HUES6 (cell line): ENCODE results near the gene PSD.

Source experiments
- H3K27ac ChIP-seq: 2 replicates; pipeline ENCODE4 v1.7.0; 2013; ENCODE audit warnings: low read depth, mild to moderate bottlenecking, low read length, inconsistent platforms
- H3K27me3 ChIP-seq: 2 replicates; pipeline ENCODE4 v1.6.1; 2013; ENCODE audit warnings: low read length; ENCODE audit not compliant: control insufficient read depth, insufficient read depth
- H3K36me3 ChIP-seq: 2 replicates; pipeline ENCODE4 v1.6.1; 2013; ENCODE audit warnings: low read length; ENCODE audit not compliant: control insufficient read depth, insufficient read depth
- H3K4me1 ChIP-seq: 2 replicates; pipeline ENCODE4 v1.6.1; 2013; ENCODE audit warnings: low read length; ENCODE audit not compliant: control insufficient read depth, insufficient read depth
- H3K4me3 ChIP-seq: 2 replicates; pipeline ENCODE4 v1.5.1; 2013; ENCODE audit warnings: low read depth, low read length
- H3K9ac ChIP-seq: one replicate; pipeline ENCODE4 v1.6.1; 2013; ENCODE audit warnings: mild to moderate bottlenecking, low read length
- H3K9me3 ChIP-seq: 2 replicates; pipeline ENCODE4 v1.6.1; 2013; ENCODE audit warnings: low read depth, low read length; ENCODE audit not compliant: control insufficient read depth, insufficient read depth

Gene PSD

GRCh38 chr10:102409604-102410428 is 8.8 kb downstream of the PSD start:
- peak overlapping the region; percentile 61 for H3K4me3 ChIP-seq

DNA sequence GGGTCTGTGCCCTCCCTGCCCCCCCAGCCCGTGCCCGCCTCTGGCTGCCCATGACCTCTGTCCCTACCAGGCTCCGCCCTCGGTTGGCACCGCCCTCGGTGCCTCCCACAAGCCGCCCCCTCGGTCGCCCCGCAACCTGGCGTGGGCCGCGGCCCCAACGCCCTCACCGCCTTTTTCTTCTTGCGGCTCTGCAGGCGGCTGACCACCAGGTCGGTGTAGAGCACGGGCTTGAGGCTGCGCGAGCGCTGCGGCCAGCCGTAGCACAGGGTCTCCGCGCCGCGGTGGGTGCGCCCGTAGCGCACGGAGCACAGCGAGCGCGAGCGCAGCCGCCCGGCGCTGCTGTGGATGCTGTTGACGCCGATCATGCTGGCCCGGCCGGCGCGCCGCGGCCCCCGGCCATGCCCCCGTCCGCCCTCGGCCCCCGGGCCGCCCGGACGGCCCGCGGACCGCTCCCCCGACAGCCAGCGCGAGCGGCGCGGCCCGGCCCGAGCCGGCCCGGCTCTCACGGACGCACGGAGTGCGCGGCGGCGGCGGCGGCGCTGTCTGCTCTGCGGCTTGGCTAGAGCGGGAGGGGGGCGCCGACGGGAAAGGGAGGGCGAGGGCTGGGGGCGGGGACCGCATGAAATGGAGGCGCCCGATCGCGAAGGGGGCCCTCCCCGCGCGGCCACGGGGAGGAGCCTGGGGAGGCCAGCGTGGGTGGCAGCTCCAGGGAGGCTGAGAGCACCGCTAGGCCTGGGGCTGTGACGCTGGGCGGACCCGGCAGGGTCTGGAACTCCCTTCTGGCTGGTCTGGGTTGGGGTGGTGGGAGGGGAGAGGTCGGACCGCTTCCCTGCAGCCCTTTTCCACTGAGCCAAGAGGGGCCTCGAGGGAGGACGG is 9.6 kb downstream of the PSD start:
- peak overlapping the region; percentile 67 for H3K4me3 ChIP-seq
- H3K9ac ChIP-seq = no peak overlapping the region
- no peaks in the 10 kb centered on the region for H3K9me3 ChIP-seq
- no peaks in the 10 kb centered on the region for H3K36me3 ChIP-seq
- H3K27ac ChIP-seq = no peak overlapping the region
- peaks cover 21% of the 10 kb centered on the region for H3K4me1 ChIP-seq
- H3K27me3 ChIP-seq = peaks cover 78% of the 10 kb centered on the region

More at GRCh38 chr10:102409604-102410428, 8.8 kb downstream of the PSD start:
- no peaks in the 10 kb centered on the region for H3K36me3 ChIP-seq
- peaks cover 83% of the 10 kb centered on the region for H3K27me3 ChIP-seq
- H3K4me1 ChIP-seq = peaks cover 21% of the 10 kb centered on the region
- H3K27ac ChIP-seq = no peak overlapping the region
- H3K9me3 ChIP-seq = no peaks in the 10 kb centered on the region
- peak overlapping the region; percentile 51 for H3K9ac ChIP-seq

DNA sequence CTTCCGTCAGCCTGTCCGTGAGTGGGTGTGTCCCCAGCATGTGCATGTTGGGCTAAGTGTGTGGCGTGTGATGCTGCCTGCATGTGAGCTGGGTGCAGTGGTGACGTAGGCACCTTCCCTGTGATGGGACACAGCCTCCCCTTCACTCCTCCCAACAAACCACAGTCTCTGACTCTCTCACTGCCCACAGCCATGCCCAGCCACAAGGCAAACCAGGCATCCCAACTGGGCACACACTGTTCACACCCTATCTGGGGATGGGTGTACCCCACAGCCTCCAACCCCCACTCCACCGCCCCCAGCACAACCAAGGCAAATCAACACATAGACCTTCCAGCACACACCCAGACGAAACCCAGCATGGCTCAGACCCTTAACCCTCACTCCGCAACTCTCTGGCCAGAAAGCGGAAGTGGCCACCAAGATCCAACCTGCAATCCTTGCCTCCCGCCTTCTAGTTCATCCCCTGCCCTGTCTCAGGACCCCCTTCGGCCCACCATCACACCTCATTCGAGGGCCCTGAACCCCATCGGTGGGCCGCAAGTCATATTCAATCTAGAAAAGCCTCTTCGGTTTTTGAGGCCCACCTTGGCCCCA is 10.4 kb downstream of the PSD start:
- peaks cover 21% of the 10 kb centered on the region for H3K4me1 ChIP-seq
- no peak overlapping the region for H3K9ac ChIP-seq
- no peaks in the 10 kb centered on the region for H3K9me3 ChIP-seq
- H3K36me3 ChIP-seq = no peaks in the 10 kb centered on the region; the same call in 1 of the 2 replicates
- H3K27ac ChIP-seq = no peak overlapping the region
- H3K4me3 ChIP-seq = peak overlapping the region; percentile 67
- peaks cover 73% of the 10 kb centered on the region for H3K27me3 ChIP-seq

GRCh38 chr10:102407425-102408130 is 11.0 kb downstream of the PSD start:
- Histone ChIP-seq H3K9me3 (no peaks in the 10 kb centered on the region), H3K36me3 (no peaks in the 10 kb centered on the region; the same call in 1 of the 2 replicates), H3K4me3 (no peak overlapping the region), H3K27me3 (peaks cover 66% of the 10 kb centered on the region), H3K4me1 (peaks cover 21% of the 10 kb centered on the region), H3K27ac (no peak overlapping the region), H3K9ac (no peak overlapping the region)

- peaks cover 21% of the 10 kb centered on the region for H3K4me1 ChIP-seq
- H3K4me3 ChIP-seq = no peak overlapping the region
- peaks cover 5% of the 10 kb centered on the region for H3K36me3 ChIP-seq
- no peak overlapping the region for H3K27ac ChIP-seq
- H3K9ac ChIP-seq = no peak overlapping the region
- peaks cover 59% of the 10 kb centered on the region for H3K27me3 ChIP-seq
- H3K9me3 ChIP-seq = no peaks in the 10 kb centered on the region
Measured at GRCh38 chr10:102406815-102407214, 11.8 kb downstream of the PSD start.

DNA sequence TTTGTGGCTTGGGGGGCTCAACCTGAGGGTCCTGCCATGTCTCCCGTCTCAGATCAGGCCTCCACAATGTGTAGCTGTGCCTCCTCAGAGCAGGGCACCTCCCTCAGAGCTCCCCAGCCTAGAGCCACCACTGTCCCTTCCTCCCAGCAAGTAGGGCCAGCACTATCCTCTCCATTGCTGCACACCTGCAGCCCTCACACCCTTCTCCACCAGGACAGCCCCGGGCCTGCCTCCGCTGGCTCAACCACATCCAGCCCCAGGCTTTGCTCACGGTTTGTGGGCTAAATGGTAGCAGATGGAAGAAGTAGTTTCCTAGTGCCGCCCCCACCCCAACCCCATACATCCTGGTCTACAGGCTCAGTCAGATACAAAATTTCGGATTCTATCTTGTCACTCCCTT is 13.0 kb downstream of the PSD start:
- Histone ChIP-seq H3K36me3 (peaks cover 14% of the 10 kb centered on the region), H3K4me1 (peaks cover 21% of the 10 kb centered on the region), H3K27ac (no peak overlapping the region), H3K4me3 (no peak overlapping the region), H3K9ac (no peak overlapping the region), H3K27me3 (peaks cover 47% of the 10 kb centered on the region), H3K9me3 (no peaks in the 10 kb centered on the region)

DNA sequence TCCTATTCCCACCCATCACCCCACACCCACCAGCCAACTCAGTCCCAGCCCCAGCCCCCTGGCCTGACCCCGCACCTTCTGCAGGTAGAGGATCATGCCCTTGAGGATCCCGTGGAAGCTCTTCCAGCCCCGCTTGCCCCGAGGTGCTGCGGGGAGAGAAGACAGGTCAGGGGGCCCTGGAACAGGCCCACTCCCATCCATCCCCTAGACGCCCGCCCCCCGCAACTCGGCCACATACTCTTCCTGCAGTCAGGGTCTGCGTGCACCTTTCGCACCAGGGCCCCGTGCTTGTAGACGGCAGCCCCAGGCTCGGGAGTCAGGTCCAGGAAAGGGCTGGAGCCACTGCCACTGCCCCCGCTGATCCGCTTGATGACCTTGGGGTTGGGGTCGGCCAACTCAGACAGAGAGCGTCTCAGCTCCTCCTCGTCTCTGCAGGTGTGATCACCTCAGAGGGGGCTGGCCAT is 13.4 kb downstream of the PSD start:
- Histone ChIP-seq H3K9me3 (no peaks in the 10 kb centered on the region), H3K4me3 (no peak overlapping the region), H3K9ac (no peak overlapping the region), H3K27ac (no peak overlapping the region), H3K4me1 (peaks cover 21% of the 10 kb centered on the region), H3K27me3 (peaks cover 46% of the 10 kb centered on the region), H3K36me3 (peaks cover 18% of the 10 kb centered on the region)

GRCh38 chr10:102404361-102405107 is 14.1 kb downstream of the PSD start:
- H3K9me3 ChIP-seq = no peaks in the 10 kb centered on the region
- H3K27ac ChIP-seq = no peak overlapping the region

GRCh38 chr10:102403115-102403514 is 15.5 kb downstream of the PSD start:
- Histone ChIP-seq H3K27ac (no peak overlapping the region), H3K4me1 (peaks cover 17% of the 10 kb centered on the region), H3K9me3 (no peaks in the 10 kb centered on the region), H3K36me3 (peaks cover 22% of the 10 kb centered on the region), H3K9ac (no peak overlapping the region), H3K27me3 (peaks cover 31% of the 10 kb centered on the region), H3K4me3 (no peak overlapping the region)

More at GRCh38 chr10:102404361-102405107, 14.1 kb downstream of the PSD start:
- Histone ChIP-seq H3K4me3 (no peak overlapping the region), H3K27me3 (peaks cover 44% of the 10 kb centered on the region), H3K36me3 (peaks cover 18% of the 10 kb centered on the region), H3K4me1 (peaks cover 21% of the 10 kb centered on the region), H3K9ac (no peak overlapping the region)

DNA sequence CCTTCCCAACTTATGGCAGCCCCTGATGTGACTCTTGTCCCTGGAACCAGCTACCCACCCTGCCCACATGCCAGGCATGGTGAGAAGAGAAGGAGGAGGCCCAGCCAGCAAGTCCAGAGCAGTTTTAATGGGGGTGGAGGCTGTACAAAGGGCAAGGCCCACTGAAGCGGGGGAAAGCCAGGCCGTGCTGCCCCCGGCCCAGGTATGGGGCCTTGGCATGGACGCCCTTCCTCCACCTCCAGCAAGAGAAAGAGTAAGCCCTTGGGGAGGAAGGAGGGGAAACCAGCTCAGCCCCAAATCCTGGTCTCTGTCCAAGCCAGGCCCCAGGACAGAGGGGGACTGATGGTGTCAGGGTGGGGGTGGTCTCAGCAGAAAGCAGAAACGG is 16.1 kb downstream of the PSD start:
- Histone ChIP-seq H3K9ac (no peak overlapping the region), H3K9me3 (no peaks in the 10 kb centered on the region), H3K4me3 (no peak overlapping the region), H3K4me1 (peaks cover 17% of the 10 kb centered on the region), H3K27me3 (peaks cover 25% of the 10 kb centered on the region), H3K27ac (no peak overlapping the region), H3K36me3 (peaks cover 27% of the 10 kb centered on the region)
